Amniotic stem cell (primary cell): ENCODE data around the gene ACOX3.
"Not testable (repeated sequence)": the region's sequence is repeated elsewhere in the genome, so short reads cannot be mapped to it uniquely, and the experiment has no call there.

Source experiments
- DNase-seq: peaks from one replicate; lab custom pipeline; 2025; lab: John Stamatoyannopoulos, UW

The ACOX3 gene

DNA sequence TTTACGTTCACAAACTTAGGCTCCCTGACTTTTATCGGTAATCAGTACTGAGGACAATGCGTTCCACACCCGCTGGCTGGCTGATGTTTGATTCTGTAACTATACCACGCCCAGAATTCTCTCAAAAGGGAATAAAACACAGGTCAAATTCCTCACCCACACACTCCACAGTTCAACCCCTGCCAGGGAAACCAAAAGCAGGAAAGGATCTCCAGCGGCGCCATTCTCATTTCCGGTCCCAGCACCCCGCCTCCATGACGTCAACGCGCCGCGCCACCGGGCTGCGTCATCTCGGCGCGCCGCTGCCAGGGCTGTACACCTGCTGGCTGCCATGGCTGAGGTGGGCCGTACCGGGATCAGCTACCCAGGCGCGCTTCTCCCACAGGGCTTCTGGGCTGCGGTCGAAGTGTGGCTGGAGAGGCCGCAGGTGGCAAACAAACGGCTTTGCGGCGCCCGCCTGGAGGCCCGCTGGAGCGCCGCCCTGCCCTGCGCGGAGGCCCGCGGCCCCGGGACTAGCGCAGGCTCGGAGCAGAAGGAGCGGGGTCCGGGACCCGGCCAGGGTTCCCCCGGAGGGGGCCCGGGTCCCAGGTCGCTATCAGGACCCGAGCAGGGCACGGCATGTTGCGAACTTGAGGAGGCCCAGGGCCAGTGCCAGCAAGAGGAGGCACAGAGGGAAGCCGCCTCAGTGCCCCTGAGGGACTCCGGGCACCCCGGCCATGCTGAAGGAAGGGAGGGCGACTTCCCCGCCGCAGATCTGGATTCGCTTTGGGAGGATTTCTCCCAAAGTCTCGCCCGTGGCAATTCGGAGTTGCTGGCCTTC lies at the start of gene ACOX3, which contains the start of gene TRMT44:
Gene ACOX3, minus strand, starts transcription at position 232 of the 820 bp plus-strand sequence. CDS start 24,202 bp downstream, outside the sequence.
Gene TRMT44, plus strand, starts transcription at position 286 of the 820 bp plus-strand sequence. Its CDS starts 46 bp downstream, at position 332.
- peak; percentile 53 for DNase-seq

DNA sequence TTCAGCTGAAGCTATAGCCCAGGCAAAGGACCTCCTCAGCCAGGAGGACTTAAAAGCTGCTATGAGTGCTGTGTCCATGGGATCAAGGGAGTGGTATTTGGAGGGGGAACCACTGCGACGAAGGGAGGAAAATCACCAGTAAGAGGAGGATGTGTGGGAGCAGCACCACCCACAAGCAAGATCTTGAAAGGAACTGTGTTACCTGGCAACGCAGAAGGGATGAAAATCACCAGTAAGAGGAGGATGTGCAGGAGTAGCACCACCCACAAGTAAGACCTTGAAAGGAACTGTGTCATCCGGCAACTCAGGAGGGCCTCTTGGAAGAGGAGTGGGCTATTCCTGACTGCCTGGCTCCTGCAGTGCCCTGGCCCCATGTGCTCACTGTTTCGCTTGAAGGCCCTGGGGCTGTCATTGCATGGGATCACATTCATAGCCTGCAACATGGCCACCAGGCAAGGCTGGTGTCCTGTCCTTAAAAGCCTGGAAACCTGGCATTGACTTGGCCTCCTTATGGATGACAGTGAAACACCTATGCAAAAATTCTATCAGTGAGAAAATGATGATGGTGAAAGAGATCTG lies 48.4 kb upstream of the ACOX3 start:
- no peak for DNase-seq

DNA sequence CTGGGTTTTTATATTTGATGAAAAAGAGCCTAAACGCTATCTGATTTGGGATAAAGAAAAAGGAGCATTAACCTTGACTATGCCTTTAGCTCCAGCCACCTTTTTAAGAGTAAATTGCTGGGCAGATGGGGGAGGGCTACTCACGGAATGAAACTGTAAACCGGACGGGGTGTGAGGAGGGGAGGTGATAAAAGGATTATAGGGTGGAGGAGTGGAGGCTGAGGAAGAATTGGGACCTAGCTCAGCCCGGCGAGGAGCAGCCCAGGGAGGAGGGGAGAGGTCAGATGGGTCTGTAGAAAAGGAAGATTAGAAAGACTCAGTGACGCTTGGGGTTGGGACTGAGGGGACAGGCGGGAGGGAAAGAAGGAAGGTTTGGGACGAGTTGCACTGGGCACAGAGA lies 46.1 kb upstream of the ACOX3 start:
- not testable (repeated sequence) for DNase-seq

DNA sequence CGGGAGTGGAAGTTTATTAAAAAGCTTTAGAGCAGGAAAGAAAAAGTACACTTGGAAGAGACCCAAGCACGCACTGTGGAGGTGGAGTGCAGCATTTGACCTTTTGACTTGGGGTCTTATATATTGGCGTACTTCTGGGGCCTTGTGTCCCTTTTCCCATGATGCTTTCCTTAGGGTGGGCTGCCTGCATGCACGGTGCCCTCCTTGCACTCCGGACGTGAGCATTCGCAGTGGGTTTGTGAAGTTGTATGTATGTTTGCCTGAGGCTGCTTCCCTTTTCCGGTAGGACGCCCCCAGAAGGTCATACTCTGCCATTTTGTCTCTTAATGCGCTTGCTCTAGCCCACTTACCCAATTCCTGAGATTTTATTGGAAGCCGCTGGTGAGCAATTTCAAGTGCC lies 39.7 kb upstream of the ACOX3 start:
- no peak for DNase-seq

DNA sequence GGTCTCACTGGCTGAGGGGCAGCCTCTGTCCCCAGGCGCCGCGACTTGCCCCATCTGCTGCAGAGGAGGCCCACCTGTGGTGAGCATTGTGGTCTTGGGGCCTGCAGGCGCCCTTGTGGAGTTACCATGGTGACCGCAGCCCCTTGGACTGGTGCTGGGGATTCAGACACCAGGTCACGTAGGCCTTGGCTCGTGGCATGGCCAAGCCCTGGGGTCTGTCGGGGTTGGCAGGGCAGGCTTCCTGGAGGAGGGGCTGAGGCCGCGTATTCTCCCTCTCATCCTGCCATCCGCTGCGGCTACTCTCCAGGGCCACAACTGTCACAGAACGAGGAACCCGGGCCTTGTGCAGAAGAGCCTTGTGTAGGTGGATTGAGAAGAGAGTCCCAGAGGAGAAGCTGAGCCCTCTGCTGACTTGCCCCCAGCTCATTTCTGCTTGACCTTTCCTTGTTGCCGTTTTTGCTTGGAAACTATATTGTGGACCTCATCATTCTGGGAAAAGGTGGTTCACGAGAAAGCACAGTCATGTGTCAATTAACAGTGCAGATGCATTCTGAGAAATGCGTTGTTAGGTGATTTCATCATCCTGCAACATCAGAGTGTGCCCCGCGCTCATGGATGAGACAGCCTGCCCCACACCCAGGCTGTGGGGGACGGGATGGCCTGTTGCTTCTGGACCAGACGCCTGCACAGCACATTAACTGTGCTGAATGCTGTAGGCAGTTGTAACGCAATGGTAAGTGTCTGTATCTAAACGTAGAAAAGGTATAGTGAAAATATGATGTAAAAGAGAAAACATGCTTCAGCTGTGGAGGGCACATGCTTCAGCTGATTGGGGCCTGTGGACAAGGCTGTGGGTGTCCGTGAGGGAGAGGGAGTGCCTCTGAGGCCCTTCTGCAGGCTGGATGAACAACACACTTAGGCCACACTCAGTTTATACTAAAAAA lies 38.5 kb upstream of the ACOX3 start:
- DNase-seq = no peak

DNA sequence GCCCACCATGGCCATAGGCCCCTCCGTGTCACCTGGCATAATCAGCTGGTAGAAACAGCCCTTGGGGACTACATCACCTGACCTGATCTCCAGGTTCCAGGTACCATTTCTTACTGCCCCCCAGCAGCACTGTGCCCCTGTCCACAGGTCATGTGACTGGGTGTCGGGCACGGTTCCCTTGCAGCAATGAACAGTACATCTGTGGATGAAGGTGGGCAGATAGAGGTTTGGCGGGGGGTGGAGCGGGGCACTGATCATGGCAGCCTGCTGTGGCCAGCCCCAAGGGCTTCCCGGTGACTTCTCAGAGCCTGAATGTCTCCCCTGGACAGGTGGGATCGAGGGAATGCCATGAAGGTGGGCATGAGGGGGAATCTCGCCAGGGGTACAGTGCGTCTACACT lies 37.8 kb upstream of the ACOX3 start:
- no peak for DNase-seq

DNA sequence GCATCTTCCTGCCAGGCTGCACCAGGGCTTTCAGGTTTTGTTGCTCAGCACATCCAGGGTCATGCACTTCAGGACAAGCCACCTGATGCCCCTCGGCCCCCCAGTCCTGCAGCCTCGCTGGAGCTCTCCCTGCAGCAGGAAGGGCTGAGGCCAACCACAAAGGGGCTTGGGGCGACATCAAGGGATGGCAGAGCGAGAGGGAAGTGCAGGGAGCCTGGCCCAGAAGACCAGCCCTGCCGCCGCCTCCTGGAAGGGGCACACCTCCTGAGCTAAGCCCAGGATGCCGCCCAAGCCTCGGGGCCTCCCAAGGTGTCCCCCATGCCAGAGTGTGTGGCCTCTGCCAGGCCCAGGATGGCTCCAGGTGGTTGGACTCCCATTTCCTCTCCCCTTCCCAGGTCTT lies 37.2 kb upstream of the ACOX3 start:
- DNase-seq = no peak

DNA sequence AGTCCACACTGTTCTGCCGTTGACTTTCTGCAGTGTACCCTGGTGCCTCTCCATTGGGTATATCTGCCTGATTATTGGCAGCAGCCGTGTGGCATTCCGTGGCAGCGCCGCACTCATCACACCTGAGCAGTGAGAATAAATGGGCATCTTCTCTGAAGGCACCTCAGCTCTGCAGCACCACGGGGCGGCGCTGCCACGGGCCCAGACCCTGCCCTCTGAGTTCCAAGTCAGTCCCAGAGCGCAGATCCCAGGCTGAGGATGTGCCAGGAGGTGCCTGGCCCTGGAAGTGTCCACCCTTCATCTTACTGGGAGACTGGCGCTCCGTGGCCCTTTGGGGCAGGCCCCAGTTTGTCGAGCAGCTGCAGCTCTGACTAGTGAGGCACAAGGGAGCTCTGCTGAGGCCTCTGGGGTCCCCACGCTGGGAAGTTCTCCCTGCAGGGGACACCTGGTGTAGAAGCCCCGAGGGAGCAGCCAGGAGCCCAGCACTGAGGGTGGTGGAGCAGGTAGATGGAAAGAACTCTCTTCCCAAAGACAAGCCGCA lies 36.6 kb upstream of the ACOX3 start:
- no peak for DNase-seq

DNA sequence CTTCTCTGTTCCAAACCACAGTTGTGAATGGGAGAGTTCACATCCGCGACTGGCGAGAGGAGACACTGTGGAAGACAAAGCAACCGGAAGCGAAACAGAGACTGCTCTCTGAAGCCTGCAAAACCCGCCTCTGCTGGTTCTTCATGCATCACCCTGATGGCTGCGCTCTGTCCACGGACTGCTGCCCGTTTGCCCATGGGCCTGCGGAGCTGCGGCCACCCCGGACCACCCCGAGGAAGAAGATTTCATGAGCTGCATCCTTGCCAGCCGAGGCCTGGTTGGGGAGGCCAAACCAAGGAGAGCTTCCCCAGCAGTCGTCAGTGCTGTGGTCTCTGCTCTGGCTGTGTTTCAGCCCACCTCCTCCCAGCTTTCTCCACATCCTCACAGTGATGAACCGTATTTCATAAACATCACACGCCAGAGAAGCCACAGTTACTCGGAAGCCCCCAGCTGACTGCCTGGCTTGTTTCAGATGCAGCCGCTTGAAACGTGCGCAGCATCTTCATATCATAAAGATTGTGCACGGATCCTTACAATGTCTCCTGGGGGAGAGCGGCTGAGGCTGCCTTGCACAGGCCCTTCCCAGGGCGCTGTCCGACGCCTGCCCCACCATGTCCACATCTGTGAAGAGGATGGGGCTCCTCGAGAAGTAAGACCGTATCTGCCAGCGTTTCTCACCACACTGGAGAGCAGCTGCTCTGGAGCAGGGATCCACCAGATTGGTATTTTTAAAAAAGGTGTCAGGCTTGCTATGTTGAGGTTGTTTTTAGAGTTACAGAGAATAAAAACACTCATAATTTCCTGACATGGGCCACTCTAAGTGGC lies 35.4 kb upstream of the ACOX3 start:
- DNase-seq = no peak

DNA sequence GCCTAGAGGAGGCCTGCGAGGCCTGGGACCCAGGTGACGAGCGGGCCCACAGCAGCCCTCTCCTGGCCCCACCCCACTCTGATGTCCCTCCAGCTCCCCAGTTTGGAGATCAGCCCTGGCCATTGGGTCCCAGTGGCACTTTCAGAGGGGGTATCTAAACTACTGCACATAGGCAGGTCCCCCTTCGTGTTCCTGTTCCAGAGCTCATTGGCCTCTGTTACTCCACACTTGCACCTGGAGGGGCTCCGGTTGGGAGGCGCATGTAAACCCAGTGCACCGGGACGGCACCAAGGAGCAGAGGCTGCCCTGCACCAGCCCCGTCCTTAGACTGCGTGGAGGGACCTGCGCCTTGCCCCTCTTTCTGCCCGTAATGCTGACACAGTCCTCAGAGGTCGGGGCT lies 34.3 kb upstream of the ACOX3 start:
- DNase-seq = no peak

DNA sequence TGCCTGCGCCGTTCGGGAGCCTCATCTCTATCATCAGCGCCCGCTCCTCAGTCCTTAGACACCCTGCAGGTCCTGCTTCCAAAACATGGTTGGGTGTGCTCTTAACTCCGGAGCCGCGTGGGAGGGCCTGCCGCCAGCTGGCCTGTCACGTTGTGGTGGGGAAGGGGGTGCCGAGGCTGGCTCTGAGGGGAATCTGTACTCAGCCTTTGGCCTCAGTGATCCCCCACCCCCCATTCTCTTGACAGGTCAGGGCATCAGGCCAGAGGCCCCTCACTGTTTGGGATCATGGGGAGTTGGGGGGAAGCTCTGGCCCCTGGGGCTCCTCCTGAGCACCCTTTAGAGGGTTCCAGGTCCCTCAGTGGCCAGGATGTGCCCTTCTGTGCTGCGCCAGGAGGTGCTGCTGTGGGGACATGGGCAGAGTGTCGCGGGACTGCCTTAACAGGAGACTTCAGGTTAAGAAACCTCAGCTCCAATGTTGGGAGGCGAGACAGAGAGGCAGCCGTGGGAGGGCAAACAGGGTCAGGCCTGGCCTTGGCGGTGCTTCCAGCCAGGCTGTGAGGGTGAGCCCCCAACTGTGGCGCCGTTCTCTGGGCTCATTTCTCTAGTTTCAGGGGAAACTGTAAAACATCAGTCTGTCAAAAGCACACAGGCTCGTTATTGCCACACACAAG lies 33.5 kb upstream of the ACOX3 start:
- no peak for DNase-seq

DNA sequence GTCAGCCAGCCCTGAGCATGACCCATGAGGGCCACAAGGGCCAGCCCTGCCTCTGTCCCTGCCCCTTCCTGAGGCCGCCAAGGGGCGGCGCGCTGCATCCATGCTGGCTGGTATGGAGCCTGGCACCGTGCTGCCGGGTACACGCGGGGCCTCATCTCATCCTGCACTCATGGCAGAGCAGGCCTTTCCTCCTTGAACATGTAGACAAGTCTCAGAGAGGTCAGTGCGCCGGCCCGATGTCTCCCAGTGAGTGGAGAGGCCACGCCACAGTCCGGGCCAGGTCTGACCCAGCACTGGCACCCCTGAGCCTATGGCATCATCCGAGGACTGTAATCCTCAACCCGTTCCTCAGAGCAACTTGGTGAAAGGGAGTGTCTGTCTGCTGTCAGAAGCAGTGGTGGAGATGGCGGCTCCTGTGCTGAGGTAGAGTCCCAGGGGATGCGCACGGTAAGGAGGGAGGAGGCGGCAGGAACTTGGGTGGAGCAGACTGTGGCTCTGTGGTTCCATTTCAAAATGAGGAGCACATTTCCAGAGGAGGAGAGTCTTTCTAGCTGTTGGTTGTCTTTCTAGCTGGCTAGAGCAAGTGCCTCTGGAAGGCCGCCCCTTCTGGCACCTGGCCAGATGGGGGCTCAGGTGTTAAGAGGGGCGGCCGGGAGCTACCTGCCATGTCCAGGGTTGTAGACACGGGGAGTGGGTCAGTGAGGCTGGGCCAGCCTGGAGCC lies 32.8 kb upstream of the ACOX3 start:
- no peak for DNase-seq

DNA sequence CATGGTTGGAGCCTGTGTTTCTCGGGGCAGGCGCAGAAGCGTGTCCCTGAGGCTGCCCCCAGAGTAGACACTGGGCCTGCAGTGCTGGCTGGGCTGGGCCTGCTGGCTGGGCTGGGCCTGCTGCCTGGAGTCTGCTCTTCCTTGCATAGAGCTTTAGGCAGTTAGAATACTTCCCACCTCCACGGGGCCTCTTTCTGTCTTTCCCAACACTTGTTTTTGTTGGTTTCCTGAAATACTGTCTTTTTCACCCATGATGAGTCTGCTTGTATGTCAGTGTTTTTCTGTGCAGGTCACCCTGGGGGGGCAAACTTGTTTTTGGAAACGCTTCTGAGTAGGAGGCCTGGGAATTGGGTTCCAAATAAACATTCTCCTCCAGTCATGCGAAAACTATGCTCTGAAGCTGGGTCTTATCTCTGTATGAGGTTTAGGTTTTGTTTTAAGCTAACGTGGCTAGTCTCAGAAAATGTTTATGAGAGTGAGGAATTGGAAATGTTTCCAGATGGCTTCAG lies 32.2 kb upstream of the ACOX3 start:
- DNase-seq = peak; percentile 81

DNA sequence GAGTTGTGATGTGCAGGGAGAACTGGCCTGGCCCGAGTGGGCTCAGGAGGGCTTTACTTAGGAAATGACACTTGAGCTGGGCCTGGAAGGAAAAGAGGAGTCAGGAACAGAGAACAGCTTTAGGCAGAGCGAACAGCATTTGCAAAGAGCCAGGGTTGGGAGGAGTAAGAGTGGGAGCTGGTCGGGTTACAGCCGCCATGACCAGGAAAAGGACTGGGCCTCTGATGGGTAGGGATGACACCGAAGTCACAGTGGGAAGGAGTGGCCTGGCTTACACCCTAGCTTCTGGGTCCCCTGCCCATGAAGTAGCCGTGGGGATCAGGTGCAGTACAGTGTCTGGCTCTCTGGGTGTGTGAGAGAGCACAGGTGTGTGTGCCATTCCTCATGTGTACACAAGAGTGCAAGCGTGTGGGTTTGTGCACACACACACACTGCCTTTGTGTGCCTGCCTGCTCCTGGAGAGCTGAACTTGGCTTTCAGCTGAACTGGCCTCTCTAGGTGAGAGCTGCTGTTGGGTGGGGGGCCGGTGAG lies 31.7 kb upstream of the ACOX3 start:
- no peak for DNase-seq

DNA sequence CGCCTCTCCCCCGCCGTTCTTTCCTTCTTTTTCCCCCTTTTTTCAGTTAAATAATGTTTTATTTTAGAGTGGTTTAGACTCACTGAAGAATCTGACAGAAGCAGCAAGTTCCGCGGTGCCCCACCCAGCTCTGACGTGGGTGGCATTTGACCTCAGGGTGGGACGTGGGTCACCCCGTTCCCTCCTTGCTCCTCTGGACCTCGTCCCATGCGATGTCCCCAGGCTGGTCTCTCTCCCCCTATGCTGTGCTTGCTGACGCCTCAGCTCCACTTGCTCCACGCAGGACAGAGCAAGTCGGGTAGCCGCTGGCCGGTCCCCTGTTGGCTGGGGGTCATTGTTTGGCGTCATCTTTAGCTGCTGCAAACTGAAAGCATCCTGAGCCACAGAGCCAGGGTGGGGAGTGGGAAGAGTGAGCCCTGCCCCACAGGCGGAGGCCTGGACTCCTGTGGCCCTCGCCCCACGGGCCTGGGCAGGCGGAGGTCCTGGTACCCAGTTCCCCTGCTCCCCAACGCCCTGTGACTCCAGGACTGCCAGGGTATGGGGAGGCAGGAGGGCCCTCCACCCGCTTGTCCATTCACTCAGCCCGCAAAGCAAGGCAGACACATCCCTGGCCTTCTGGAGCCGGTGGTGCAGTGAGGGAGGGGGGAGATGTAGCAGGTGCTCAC lies 30.8 kb upstream of the ACOX3 start:
- no peak for DNase-seq

DNA sequence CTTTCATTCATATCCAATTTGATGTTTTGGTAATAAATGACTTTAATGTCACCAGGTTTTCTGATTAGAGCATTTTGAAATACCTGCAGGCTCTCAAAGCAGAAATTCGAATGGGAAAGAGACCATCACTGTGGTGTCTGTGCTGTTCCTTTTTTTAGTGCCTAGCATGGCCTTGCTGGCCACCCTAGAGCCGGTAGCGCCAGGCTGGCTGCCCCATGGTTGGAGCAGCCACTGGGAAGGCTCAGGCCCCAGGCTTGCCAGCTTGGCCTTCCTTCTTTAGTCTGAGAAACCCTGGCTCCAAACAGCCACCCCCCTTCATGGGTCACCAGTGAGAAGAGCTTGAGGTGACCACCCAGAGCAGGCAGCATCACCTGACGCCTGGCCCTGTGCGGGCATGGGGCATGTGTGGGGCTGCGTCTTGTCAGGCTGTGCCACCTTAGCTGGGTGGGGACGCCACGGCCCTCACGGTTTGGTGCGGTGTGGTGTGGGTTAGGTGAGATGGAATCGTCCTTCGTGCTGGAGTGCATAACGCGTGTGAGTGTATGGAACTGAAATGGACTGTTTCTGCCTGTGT lies 30.0 kb upstream of the ACOX3 start:
- no peak for DNase-seq

DNA sequence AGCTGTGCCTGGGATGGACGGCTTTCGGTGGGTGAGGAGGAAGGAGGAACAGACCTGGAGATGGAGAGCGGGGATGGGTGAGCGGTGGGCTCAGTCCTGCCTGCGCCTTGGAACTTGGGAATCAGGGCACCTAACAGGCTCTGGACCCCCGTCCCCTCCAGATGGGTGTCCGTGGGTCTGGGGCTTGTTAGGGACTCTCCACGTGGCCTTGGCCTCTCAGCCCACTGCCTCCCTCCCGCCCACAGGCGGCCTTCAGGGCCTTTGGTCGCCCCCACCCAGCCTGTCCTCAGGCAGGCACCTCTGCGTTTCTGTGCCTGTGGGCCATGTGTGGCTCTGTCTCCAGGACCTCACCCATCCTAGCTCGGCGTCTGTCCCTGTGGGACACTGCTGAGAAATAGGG lies 29.0 kb upstream of the ACOX3 start:
- DNase-seq = no peak

DNA sequence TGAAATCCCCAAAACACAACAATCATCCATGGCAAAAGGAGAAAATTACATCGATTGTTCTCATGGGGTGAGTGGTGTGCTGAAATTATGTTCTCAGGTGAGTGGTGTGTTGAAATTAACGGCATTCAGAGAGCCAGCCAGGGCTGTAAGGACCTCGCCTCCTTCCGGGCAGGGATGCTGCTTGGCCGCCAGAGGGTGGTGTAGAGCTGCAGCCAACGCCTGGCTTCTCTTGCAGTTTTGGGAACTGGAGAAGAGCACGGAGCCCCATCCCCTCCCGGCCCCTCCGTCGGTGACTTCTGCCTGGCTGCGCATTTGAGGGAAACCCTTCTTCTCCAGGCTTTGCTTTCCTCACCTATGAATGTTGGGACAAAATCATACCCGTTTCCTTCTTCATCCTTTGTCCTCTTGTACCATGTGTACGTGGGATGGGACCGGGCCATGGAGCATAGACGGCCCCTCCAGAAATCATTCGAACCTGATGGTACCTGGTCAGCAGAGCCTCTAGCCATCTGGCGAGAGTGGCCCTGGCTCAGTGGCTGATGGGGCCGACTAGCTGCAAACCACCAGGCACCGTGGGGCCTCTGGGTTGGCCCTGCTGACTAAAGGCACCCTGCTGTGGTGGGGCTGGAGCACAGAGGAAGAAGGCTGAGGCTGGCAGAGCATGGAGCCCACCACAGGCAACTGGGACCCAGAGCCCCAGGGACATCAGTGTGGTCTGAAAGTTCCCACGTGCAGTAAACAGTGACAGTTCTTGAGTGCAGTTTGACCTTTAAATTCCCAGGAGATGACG lies 28.4 kb upstream of the ACOX3 start:
- peak; percentile 38 for DNase-seq
